VCaP (cell line): ENCODE data around the gene RFX1.

Experiments used
- H3K27ac ChIP-seq: fragments of 450-650 bp; 2 replicates; pipeline ENCODE4 v1.5.1; 2017
- TF ChIP-seq, protein P1 (sequence below): fragments of 450-650 bp; conservative IDR thresholded peaks from 2 replicates; pipeline ENCODE4 v1.5.1; 2017; ENCODE audit warnings: mild to moderate bottlenecking, moderate library complexity

Gene RFX1

DNA sequence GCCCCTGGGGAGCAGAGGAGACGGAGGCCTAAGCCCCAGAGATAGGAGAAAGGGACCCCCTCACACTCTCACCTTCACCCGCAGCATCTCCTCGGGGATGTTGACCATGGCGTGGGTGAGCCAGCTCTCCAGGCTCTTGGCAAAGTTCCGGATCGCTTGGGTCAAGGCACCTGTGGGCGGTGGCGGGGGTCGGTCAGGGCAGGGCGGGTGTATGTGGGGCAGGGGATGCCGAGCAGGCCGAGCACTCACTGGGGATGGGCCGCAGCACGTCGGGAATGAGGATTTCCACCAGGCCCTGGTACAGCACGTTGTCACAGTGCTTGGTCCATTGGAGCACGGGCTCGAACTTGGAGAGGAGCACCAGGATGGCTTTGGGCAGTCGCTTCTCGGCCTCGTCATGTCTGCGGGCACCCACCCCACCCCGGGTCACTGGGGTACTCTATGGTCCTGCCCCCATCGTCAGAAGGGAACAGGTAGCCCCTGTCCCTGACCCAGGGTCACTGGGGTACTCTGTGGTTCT is 40.7 kb downstream of the RFX1 start:
- no peak overlapping the region for H3K27ac ChIP-seq

DNA sequence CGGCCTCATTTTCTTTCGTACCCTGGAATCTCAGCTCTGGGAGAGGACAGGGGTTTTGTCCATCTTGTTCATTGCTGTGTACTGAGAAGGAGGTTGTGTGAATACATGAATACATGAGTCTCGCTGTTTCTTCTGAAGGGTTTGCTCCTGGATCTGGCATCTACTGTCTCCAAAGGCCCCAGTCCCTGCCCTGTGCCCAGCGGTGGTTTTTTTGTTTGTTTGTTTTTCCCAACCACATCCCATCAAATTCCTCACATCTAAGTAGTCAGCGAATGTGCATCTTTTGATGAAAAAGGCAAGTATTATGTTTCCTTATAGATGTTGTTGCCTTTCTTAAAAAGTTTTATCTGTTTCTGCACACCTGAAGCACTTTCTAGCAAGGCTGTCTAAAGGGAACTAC is 41.3 kb downstream of the RFX1 start:
- no peak overlapping the region for H3K27ac ChIP-seq
- TF ChIP-seq, protein P1, sequence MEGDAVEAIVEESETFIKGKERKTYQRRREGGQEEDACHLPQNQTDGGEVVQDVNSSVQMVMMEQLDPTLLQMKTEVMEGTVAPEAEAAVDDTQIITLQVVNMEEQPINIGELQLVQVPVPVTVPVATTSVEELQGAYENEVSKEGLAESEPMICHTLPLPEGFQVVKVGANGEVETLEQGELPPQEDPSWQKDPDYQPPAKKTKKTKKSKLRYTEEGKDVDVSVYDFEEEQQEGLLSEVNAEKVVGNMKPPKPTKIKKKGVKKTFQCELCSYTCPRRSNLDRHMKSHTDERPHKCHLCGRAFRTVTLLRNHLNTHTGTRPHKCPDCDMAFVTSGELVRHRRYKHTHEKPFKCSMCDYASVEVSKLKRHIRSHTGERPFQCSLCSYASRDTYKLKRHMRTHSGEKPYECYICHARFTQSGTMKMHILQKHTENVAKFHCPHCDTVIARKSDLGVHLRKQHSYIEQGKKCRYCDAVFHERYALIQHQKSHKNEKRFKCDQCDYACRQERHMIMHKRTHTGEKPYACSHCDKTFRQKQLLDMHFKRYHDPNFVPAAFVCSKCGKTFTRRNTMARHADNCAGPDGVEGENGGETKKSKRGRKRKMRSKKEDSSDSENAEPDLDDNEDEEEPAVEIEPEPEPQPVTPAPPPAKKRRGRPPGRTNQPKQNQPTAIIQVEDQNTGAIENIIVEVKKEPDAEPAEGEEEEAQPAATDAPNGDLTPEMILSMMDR = no peak

More for the DNA sequence above, 40.7 kb downstream of the RFX1 start:
- TF ChIP-seq, protein P1 = no peak

DNA sequence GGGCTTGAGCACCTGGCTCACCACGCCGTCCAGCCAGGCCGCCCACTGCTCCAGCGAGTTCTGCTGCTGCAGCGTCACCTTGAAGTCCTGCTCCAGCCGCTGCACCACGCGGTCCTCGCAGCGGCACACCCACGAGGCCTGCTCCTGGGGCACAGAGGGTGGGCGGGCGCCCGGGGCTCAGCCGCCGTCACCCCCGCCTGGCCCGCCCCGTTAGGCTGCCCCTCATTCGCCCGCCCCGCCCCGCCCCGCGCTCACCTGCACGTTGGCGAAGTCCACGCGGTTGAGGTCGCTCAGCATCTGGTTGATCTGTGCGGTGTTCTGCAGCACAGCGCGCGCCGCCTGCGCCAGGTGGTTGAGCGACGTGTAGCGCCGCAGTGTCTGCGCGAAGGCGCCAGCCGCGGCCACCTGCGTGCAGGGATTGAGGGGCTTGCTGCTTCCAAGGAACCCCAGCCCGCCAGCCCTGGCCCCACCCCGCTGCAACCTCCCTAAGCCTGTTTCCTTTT is 42.5 kb downstream of the RFX1 start:
- TF ChIP-seq, protein P1 = no peak

DNA sequence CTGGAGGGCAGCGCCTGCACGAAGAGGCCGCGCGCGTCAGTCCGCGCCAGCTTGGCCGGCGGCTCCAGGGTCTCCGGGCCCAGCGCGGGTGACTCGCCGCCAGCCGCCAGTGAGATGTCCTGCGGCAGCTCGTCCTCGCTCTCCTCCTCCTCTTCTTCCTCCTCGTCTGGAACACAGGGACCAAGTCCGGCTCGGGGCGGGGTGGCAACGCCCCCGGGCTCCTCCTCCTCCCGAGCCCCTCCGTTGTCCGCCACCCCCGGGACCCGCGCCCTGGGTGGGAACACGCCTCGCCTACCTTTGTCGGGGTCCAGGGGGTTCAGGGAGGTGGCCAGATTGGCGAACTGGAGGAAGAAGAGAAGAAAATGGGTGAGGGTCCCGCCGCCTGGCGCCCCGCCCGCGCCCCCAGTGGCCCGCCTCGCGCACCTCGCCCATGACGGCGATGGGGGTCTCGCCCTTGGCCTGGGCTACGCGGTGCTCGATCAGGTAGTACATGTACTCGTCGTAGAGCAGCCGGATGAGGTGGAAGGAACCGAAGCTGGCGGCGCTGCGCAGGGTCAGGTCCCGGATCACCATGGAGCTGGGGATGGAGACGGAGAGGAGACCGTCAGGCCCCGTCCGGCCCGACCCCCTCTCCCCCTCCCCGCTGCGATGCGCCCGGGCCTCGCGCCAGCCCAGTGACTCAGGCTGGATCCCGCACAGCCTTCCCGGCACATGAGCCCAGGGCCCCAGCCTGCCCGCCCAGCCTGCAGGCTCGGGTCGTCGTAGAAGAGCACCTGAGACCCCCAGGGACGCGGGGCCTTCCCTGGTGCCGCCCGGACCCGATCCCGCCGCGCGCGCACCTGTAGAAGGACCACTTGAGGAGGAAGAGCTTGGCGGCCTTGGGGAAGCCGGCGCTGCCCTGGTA is 43.2 kb downstream of the RFX1 start:
- H3K27ac ChIP-seq = no peak overlapping the region
- TF ChIP-seq, protein P1 = no peak

More for the DNA sequence above, 42.5 kb downstream of the RFX1 start:
- no peak overlapping the region for H3K27ac ChIP-seq

DNA sequence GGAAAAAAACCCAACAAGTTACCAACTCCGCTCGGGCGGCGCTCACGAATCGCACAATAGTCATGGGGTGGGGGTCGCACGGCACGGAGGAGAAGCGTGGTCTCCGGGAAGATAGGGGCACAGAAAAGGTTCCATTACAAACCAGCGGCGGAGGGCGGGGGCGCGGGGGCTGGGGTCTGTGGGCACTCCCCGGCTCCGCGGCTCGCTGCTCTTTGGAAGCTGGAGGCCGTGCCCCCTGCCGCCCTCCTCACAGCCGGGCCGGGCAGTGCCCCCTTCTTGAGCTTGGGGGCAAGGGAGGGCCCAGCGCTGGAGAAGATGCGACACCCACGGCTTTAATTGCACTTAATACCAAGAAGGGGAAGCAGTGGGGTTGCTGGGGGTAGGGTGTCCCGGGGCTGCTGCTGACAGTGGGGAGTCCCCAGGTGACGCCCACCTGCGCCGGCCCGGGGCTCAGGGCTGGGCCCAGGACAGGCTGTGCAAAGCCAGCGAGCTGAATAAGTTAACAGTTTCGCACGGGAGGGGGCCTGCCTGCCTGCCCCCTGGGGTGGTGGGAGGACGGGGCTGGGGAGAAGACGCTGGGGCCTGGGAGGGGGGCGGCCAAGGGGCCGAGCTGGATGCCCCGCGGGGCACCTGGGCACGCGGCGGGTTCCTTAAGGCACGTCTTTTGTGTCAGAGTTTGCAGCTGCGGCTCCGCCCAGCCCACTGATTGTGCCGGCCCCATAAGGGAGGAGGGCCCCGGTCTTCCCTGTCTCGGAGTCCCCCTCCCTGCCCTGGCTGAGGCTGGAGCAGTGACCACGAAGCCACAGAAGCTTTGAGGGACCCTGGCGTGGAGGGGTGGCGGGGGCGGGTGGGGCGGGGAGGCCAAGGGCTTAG is 44.1 kb downstream of the RFX1 start:
- TF ChIP-seq, protein P1 = no peak
- H3K27ac ChIP-seq = no peak overlapping the region

DNA sequence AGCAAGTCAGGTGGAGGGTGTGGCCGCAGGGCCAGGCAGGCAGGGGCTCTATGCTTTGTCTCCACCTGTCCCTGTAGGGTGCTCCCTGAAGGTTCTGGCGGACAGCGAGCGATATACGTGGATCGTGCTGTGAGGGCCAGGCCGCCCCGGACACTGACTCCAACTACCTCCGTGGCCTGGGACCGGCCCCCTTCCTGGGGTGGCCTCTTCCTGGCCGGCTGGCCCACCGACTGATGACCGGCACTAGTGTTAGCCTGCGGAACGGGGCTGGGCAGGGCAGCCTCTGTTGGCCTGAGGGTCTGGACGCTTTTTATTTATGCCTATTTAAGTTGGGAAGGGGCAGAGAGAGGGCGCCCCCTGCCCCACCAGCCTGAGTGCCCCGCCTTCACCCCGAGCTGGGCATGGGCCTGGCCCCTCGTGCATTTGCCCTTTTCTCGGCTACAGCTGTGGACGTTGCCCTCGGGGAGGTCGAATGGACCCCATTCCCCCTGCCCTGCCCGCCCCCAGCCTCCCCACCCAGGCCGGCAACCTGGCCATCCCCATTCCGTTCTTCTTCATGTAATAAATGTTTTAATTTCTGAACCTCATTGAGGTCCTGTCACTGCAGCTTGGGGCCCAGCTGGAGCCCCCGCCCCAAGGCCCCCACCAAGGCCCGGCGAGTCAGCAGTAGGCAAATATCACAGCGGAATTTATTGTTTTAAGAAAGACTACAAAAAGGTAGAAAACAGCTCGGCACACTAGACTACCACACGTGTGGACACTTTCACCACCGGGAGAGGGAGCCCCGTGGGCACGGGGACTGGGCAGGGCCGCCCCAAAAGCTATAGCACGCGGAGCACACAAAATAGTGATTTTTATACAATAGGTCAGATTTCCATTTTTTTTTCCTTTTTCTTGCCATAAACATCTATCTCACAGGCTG is 45.0 kb downstream of the RFX1 start:
- H3K27ac ChIP-seq = no peak overlapping the region
- TF ChIP-seq, protein P1 = no peak
